HCT116 (cell line): ENCODE results near the gene SP4. TPM values are rescaled to one million over a fixed set of nuclear protein-coding genes. Genes with fewer than 3 reads are reported as not detected.

Experiments
- ATAC-seq: fragments of 200-7000 bp; cut with Tn5 transposase; 2 replicates; pipeline ENCODE4 v1.9.1; 2020; ENCODE audit warnings: mild to moderate bottlenecking, moderate library complexity
- BruUV-seq: library from RNA; stranded (reverse); fragments of 400-500 nt; replicated peaks from 2 replicates; lab custom pipeline; 2021; lab: Mats Ljungman, UMichigan
- CTCF ChIA-PET: fragments of 300-600 bp; sonication (Branson Sonifier 250); formaldehyde crosslinking; loops from one replicate; lab custom pipeline; 2021; ENCODE audit warnings: antibody characterized with exemption; lab: Charles Lee
- POLR2A ChIA-PET: fragments of 300-600, 350-600 bp; sonication (Branson Sonifier 250); formaldehyde crosslinking; loops from one replicate; lab custom pipeline; 2021; ENCODE audit warnings: antibody characterized with exemption; lab: Charles Lee
- RAD21 ChIA-PET, 2 experiments: fragments of 300-600 bp; sonication (Branson Sonifier 250); formaldehyde crosslinking; loops; one replicate each; lab custom pipeline; 2023; ENCODE audit warnings: low total read pairs in 2 of 2; ENCODE audit not compliant: uncharacterized antibody in 2 of 2, unreplicated experiment in 2 of 2, low non-redundant PET in 1 of 2; lab: Charles Lee
- DNase-seq: peaks from one replicate; pipeline ENCODE4 v3.0.0-alpha.2; 2010; ENCODE audit warnings: low read depth, low spot score
- H2AFZ ChIP-seq: fragments of 200-600 bp; shearing (Covaris generic), sonication (generic); 2 replicates; pipeline ENCODE4 v1.6.1; 2017; ENCODE audit warnings: low read depth, mixed run types, mixed read lengths, antibody characterized with exemption, low read length; ENCODE audit not compliant: poor library complexity, severe bottlenecking
- H3K27ac ChIP-seq: 2 replicates; pipeline ENCODE4 v1.5.1; 2012; ENCODE audit warnings: low read depth, low read length
- H3K27me3 ChIP-seq: fragments of 200-600 bp; sonication (generic); 2 replicates; pipeline ENCODE4 v1.6.1; 2016; ENCODE audit warnings: mixed run types, low read length, mixed read lengths; ENCODE audit not compliant: insufficient read depth
- H3K36me3 ChIP-seq, 2 experiments: fragments of 200-500 bp in 1 of 2; fragments of 200-600 bp in 1 of 2; sonication (Bioruptor generic) in 1 of 2; sonication (generic) in 1 of 2; 2 replicates each; pipeline versions ENCODE4 v1.5.1 to v1.6.1; 2014 to 2016; ENCODE audit warnings: low read length in 2 of 2, inconsistent platforms in 1 of 2, mixed read lengths in 1 of 2, mixed run types in 1 of 2; ENCODE audit not compliant: insufficient read depth in 2 of 2, control insufficient read depth in 1 of 2
- H3K4me1 ChIP-seq, 2 experiments: fragments of 200-600 bp in 1 of 2; sonication (generic) in 1 of 2; 2 replicates each; pipeline versions ENCODE4 v1.5.1 to v1.6.1; 2012 to 2017; ENCODE audit warnings: low read length in 2 of 2, inconsistent platforms in 1 of 2, mild to moderate bottlenecking in 1 of 2, mixed read lengths in 1 of 2, mixed run types in 1 of 2, moderate library complexity in 1 of 2; ENCODE audit not compliant: insufficient read depth in 2 of 2, control insufficient read depth in 1 of 2
- H3K4me2 ChIP-seq: fragments of 200-600 bp; sonication (generic); 2 replicates; pipeline ENCODE4 v1.6.1; 2017; ENCODE audit warnings: mixed run types, low read length, mixed read lengths
- H3K4me3 ChIP-seq, 2 experiments: fragments of 200-600 bp in 1 of 2; sonication (generic) in 1 of 2; replicated peaks in 1 of 2; 2 replicates each; pipeline ENCODE4 v1.5.1; 2011 to 2016; ENCODE audit warnings: low read length in 2 of 2, control low read depth in 1 of 2, low read depth in 1 of 2, mild to moderate bottlenecking in 1 of 2, mixed read lengths in 1 of 2, mixed run types in 1 of 2
- H3K79me2 ChIP-seq: fragments of 200-600 bp; sonication (generic); 2 replicates; pipeline ENCODE4 v1.6.1; 2017; ENCODE audit warnings: mild to moderate bottlenecking, mixed run types, low read length, moderate library complexity, mixed read lengths; ENCODE audit not compliant: insufficient read depth
- H3K9ac ChIP-seq: fragments of 200-600 bp; sonication (generic); 2 replicates; pipeline ENCODE4 v1.6.1; 2016; ENCODE audit warnings: low read length, mixed read lengths
- H3K9me2 ChIP-seq: fragments of 200-600 bp; sonication (generic), shearing (Covaris generic); 2 replicates; pipeline ENCODE4 v1.6.1; 2017; ENCODE audit warnings: mixed run types, mild to moderate bottlenecking, moderate library complexity; ENCODE audit not compliant: insufficient read depth
- H3K9me3 ChIP-seq, 2 experiments: fragments of 200-500 bp in 1 of 2; fragments of 200-600 bp in 1 of 2; sonication (Bioruptor generic) in 1 of 2; sonication (generic) in 1 of 2; 2 replicates each; pipeline ENCODE4 v1.6.1; 2014 to 2017; ENCODE audit warnings: low read length in 2 of 2, mixed read lengths in 2 of 2, inconsistent platforms in 1 of 2, low read depth in 1 of 2, mild to moderate bottlenecking in 1 of 2, mixed run types in 1 of 2, moderate library complexity in 1 of 2; ENCODE audit not compliant: control insufficient read depth in 1 of 2, insufficient read depth in 1 of 2
- H4K20me1 ChIP-seq: fragments of 200-600 bp; sonication (generic), shearing (Covaris generic); 2 replicates; pipeline ENCODE4 v1.6.1; 2017; ENCODE audit warnings: mixed run types, mild to moderate bottlenecking, moderate library complexity; ENCODE audit not compliant: insufficient read depth
- CBX3 ChIP-seq: IDR thresholded peaks from 2 replicates; pipeline ENCODE4 v1.6.1; 2012; ENCODE audit warnings: low read depth
- EZH2 ChIP-seq: fragments of 200-600 bp; sonication (generic); IDR thresholded peaks from 2 replicates; pipeline ENCODE4 v1.6.1; 2017; ENCODE audit warnings: antibody characterized with exemption, mixed run types
- EZH2phosphoT487 ChIP-seq: fragments of 200-600 bp; IDR thresholded peaks from 2 replicates; pipeline ENCODE4 v1.6.1; 2018; ENCODE audit warnings: antibody characterized with exemption, borderline replicate concordance
- FOSL1 ChIP-seq: IDR thresholded peaks from 2 replicates; pipeline ENCODE4 v1.6.1; 2012; ENCODE audit warnings: low read depth
- JUND ChIP-seq: IDR thresholded peaks from 2 replicates; pipeline ENCODE4 v1.6.1; 2012
- POLR2A ChIP-seq: IDR thresholded peaks from 2 replicates; pipeline ENCODE4 v1.7.0; 2011; ENCODE audit warnings: borderline replicate concordance; ENCODE audit not compliant: insufficient read depth, insufficient read length; ENCODE audit errors: extremely low read depth
- POLR2AphosphoS5 ChIP-seq: IDR thresholded peaks from 2 replicates; pipeline ENCODE4 v1.6.1; 2011; ENCODE audit warnings: mild to moderate bottlenecking, low read depth, low read length, moderate library complexity
- RAD21 ChIP-seq: IDR thresholded peaks from 2 replicates; pipeline ENCODE4 v1.6.1; 2012; ENCODE audit warnings: low read depth, mild to moderate bottlenecking
- SRF ChIP-seq: IDR thresholded peaks from 2 replicates; pipeline ENCODE4 v1.6.1; 2012; ENCODE audit warnings: low read depth
- YY1 ChIP-seq: IDR thresholded peaks from 2 replicates; pipeline ENCODE4 v1.6.1; 2011; ENCODE audit warnings: low read length, low read depth, moderate library complexity, mild to moderate bottlenecking; ENCODE audit not compliant: insufficient replicate concordance; ENCODE audit errors: extremely low read depth
- ZNF274 ChIP-seq: fragments of 200-500 bp; sonication (Bioruptor generic); IDR thresholded peaks from 2 replicates; pipeline ENCODE4 v1.6.1; 2014; ENCODE audit warnings: mild to moderate bottlenecking, low read depth, low read length, inconsistent platforms
- intact Hi-C: fragments of 100-400 bp; cut with micrococcal nuclease; formaldehyde crosslinking; loops from 2 replicates; pipeline ENCODE4 v1.10.0; 2022
- total RNA-seq: library from RNA; stranded (reverse); gene quantifications from one replicate; pipeline ENCODE4 v1.2.1, GENCODE V29; 2021; ENCODE audit not compliant: unreplicated experiment
- TF ChIP-seq, protein P1 (sequence below): IDR thresholded peaks from 2 replicates; pipeline ENCODE4 v1.6.1; 2012; ENCODE audit warnings: low read depth
- TF ChIP-seq, protein P2 (sequence below): IDR thresholded peaks from 2 replicates; pipeline ENCODE4 v1.6.1; 2012
- TF ChIP-seq, protein P3 (sequence below), 3 experiments: fragments of 200-600 bp in 1 of 3; sonication (generic) in 1 of 3; IDR thresholded peaks in 2 of 3; conservative IDR thresholded peaks in 1 of 3; 2 replicates each; pipeline ENCODE4 v1.5.1; 2012 to 2017; ENCODE audit warnings: low read depth in 2 of 3, low read length in 2 of 3, antibody characterized with exemption in 1 of 3, borderline replicate concordance in 1 of 3, control low read depth in 1 of 3, mild to moderate bottlenecking in 1 of 3, mixed read lengths in 1 of 3, mixed run types in 1 of 3, moderate library complexity in 1 of 3; ENCODE audit not compliant: insufficient read depth in 1 of 3
- TF ChIP-seq, protein P4 (sequence below): IDR thresholded peaks from 2 replicates; pipeline ENCODE4 v1.6.1; 2012

Gene SP4
- total RNA-seq, 1 experiment from 2014 or later, result 7.6 TPM

DNA sequence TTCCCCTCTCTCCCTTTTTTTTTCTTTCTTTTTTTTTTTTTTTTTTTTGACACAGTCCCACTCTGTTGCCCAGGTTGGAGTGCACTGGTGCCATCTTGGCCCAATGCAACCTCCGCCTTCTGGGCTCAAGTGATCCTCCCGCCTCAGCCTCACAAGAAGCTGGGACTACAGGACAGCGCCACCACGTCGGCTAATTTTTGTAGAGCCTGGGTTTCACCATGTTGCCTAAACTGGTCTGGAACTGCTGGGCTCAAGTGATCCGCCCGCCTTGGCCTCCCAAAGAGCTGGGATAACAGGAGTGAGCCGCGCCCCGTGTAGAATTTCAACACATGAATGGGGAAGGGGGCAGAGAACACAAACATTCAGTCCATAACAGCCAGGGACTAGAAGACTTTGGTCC, 2.6 kb upstream of the SP4 start:
- Histone ChIP-seq H3K79me2 (no peaks in the 10 kb centered on the region), H3K9me3 (no peaks in the 10 kb centered on the region), H4K20me1 (no peaks in the 10 kb centered on the region), H3K9me2 (no peaks in the 10 kb centered on the region), H3K4me1 (peaks cover 5 to 16% of the 10 kb centered on the region in 2 experiments; a peak in 3 of 4 replicates), H2AFZ (no peak overlapping the region), H3K27ac (no peak overlapping the region), H3K4me2 (no peak overlapping the region), H3K27me3 (no peaks in the 10 kb centered on the region), H3K36me3 (no peaks in the 10 kb centered on the region), H3K4me3 (no peak overlapping the region), H3K9ac (no peak overlapping the region)
- intact Hi-C loops, result no loop called here
- ChIA-PET CTCF (no interaction called here), RAD21 (no interaction called here), POLR2A (no interaction called here)
- no peak for DNase-seq
- TF ChIP-seq CBX3 (no peak), SRF (no peak), JUND (no peak), EZH2phosphoT487 (no peak), RAD21 (no peak), POLR2A (no peak), FOSL1 (no peak), POLR2AphosphoS5 (no peak), EZH2 (no peak), YY1 (no peak), ZNF274 (no peak)
- TF ChIP-seq, protein P1, sequence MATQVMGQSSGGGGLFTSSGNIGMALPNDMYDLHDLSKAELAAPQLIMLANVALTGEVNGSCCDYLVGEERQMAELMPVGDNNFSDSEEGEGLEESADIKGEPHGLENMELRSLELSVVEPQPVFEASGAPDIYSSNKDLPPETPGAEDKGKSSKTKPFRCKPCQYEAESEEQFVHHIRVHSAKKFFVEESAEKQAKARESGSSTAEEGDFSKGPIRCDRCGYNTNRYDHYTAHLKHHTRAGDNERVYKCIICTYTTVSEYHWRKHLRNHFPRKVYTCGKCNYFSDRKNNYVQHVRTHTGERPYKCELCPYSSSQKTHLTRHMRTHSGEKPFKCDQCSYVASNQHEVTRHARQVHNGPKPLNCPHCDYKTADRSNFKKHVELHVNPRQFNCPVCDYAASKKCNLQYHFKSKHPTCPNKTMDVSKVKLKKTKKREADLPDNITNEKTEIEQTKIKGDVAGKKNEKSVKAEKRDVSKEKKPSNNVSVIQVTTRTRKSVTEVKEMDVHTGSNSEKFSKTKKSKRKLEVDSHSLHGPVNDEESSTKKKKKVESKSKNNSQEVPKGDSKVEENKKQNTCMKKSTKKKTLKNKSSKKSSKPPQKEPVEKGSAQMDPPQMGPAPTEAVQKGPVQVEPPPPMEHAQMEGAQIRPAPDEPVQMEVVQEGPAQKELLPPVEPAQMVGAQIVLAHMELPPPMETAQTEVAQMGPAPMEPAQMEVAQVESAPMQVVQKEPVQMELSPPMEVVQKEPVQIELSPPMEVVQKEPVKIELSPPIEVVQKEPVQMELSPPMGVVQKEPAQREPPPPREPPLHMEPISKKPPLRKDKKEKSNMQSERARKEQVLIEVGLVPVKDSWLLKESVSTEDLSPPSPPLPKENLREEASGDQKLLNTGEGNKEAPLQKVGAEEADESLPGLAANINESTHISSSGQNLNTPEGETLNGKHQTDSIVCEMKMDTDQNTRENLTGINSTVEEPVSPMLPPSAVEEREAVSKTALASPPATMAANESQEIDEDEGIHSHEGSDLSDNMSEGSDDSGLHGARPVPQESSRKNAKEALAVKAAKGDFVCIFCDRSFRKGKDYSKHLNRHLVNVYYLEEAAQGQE, result no peak
- TF ChIP-seq, protein P2, sequence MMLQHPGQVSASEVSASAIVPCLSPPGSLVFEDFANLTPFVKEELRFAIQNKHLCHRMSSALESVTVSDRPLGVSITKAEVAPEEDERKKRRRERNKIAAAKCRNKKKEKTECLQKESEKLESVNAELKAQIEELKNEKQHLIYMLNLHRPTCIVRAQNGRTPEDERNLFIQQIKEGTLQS, result no peak
- TF ChIP-seq, protein P3, sequence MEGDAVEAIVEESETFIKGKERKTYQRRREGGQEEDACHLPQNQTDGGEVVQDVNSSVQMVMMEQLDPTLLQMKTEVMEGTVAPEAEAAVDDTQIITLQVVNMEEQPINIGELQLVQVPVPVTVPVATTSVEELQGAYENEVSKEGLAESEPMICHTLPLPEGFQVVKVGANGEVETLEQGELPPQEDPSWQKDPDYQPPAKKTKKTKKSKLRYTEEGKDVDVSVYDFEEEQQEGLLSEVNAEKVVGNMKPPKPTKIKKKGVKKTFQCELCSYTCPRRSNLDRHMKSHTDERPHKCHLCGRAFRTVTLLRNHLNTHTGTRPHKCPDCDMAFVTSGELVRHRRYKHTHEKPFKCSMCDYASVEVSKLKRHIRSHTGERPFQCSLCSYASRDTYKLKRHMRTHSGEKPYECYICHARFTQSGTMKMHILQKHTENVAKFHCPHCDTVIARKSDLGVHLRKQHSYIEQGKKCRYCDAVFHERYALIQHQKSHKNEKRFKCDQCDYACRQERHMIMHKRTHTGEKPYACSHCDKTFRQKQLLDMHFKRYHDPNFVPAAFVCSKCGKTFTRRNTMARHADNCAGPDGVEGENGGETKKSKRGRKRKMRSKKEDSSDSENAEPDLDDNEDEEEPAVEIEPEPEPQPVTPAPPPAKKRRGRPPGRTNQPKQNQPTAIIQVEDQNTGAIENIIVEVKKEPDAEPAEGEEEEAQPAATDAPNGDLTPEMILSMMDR (IDR thresholded peaks at IDR 0.05 in 2 of 3, conservative IDR thresholded peaks at IDR 0.05 in 1 of 3; ENCODE audit: borderline replicate concordance in 1 of 3, insufficient read depth in 1 of 3, low read depth in 2 of 3, low read length in 2 of 3), result no peak
- TF ChIP-seq, protein P4, sequence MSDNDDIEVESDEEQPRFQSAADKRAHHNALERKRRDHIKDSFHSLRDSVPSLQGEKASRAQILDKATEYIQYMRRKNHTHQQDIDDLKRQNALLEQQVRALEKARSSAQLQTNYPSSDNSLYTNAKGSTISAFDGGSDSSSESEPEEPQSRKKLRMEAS, result no peak
- ATAC-seq, result no peak
- BruUV-seq, result no TSS peak
